SK-N-MC (cell line): ENCODE results near the gene PLXNA4.

Experiments
- EZH2 ChIP-seq: fragments of 200-600 bp; sonication (generic); IDR thresholded peaks from one replicate; pipeline ENCODE4 v1.6.1; 2017; ENCODE audit warnings: antibody characterized with exemption
- POLR2AphosphoS5 ChIP-seq: IDR thresholded peaks from 2 replicates; pipeline ENCODE4 v1.6.1; 2012; ENCODE audit warnings: mild to moderate bottlenecking, low read depth, low read length, borderline replicate concordance

GRCh38 chr7:132424277-132424676, 152.0 kb downstream of the PLXNA4 start:
- TF ChIP-seq POLR2AphosphoS5: no peak
- no peak for TF ChIP-seq EZH2
